T-helper 17 cell (primary cell): ENCODE results near the gene SATB1. TPM values are rescaled to one million over a fixed set of nuclear protein-coding genes. Genes with fewer than 3 reads are reported as not detected.
A peak's percentile ranks its signal among the peaks of the same experiment; 100 is the strongest.
"Not testable (repeated sequence)": the region's sequence is repeated elsewhere in the genome, so short reads cannot be mapped to it uniquely, and the experiment has no call there.

ENCODE experiments used
- ATAC-seq: fragments of 150-1000 bp; cut with Tn5 transposase; 2 replicates; pipeline ENCODE4 v1.10.0; 2021; ENCODE audit warnings: mild to moderate bottlenecking, moderate library complexity
- DNase-seq, 3 donors: peaks; one replicate each; pipeline versions ENCODE4 v3.0.0 to v3.0.0-alpha.2; 2020 to 2021
- H3K9me3 ChIP-seq: one replicate; pipeline ENCODE4 v1.7.0; 2013; ENCODE audit warnings: low read length, mild to moderate bottlenecking; ENCODE audit not compliant: control insufficient read depth, poor library complexity, severe bottlenecking
- H3K27ac Mint-ChIP-seq: one replicate; pipeline ENCODE4 v1.8.0; 2022; ENCODE audit warnings: mild to moderate bottlenecking, moderate library complexity, mixed read lengths
- H3K27me3 Mint-ChIP-seq: one replicate; pipeline ENCODE4 v1.8.0; 2022; ENCODE audit warnings: mixed read lengths
- H3K36me3 Mint-ChIP-seq: one replicate; pipeline ENCODE4 v1.8.0; 2022; ENCODE audit warnings: low read depth, mixed read lengths
- H3K4me1 Mint-ChIP-seq: one replicate; pipeline ENCODE4 v1.8.0; 2022; ENCODE audit warnings: mild to moderate bottlenecking, mixed read lengths
- H3K4me3 Mint-ChIP-seq: one replicate; pipeline ENCODE4 v1.8.0; 2022; ENCODE audit warnings: mild to moderate bottlenecking, moderate library complexity, mixed read lengths
- total RNA-seq, 4 donors: library from RNA in 2 of 4; stranded (reverse) in 2 of 4; gene quantifications; one replicate each; pipeline ENCODE4 v1.2.3 and lab custom pipeline; 2022 to 2026

The SATB1 gene
- total RNA-seq (100 to 1,000 TPM; 208 TPM), total RNA-seq (lab: John Stamatoyannopoulos, UW) (112 to 147 reads per million in 2 donors)

- H3K36me3 Mint-ChIP-seq: peaks cover 5% of the 10 kb centered on the region
- DNase-seq: peak; percentile 48 to 56 (median 53)
- no peaks in the 10 kb centered on the region for H3K9me3 ChIP-seq
- H3K27me3 Mint-ChIP-seq: no peaks in the 10 kb centered on the region
- peak within 1 kb of the TSS; percentile 98 for H3K27ac Mint-ChIP-seq
- peak; percentile 54 for ATAC-seq
- peak within 1 kb of the TSS; percentile 97 for H3K4me3 Mint-ChIP-seq
- H3K4me1 Mint-ChIP-seq: peaks cover 51% of the 10 kb centered on the region
Observed at GRCh38 chr3:18424729-18425640, at the start of gene SATB1. TSS of gene SATB1 (minus strand) at chr3:18425339. CDS start at chr3:18420967, 4,372 bp downstream.

GRCh38 chr3:18474202-18474601, 49.1 kb upstream of the SATB1 start:
- Mint-ChIP-seq H3K27ac (no peak overlapping the region), H3K4me1 (no peaks in the 10 kb centered on the region), H3K27me3 (no peaks in the 10 kb centered on the region), H3K36me3 (peaks cover 4% of the 10 kb centered on the region), H3K4me3 (no peak overlapping the region)
- ATAC-seq: no peak
- no peaks in the 10 kb centered on the region for H3K9me3 ChIP-seq
- DNase-seq: no peak

- ATAC-seq (no peak), DNase-seq (no peak)
- Mint-ChIP-seq H3K4me3 (no peak overlapping the region), H3K27me3 (no peaks in the 10 kb centered on the region), H3K27ac (no peak overlapping the region), H3K36me3 (peaks cover 14% of the 10 kb centered on the region), H3K4me1 (no peaks in the 10 kb centered on the region)
- no peaks in the 10 kb centered on the region for H3K9me3 ChIP-seq
Observed at GRCh38 chr3:18469775-18470174, 44.6 kb upstream of the SATB1 start.

- Mint-ChIP-seq H3K36me3 (peaks cover 14% of the 10 kb centered on the region), H3K4me3 (no peak overlapping the region), H3K27ac (no peak overlapping the region), H3K27me3 (no peaks in the 10 kb centered on the region), H3K4me1 (no peaks in the 10 kb centered on the region)
- H3K9me3 ChIP-seq: no peaks in the 10 kb centered on the region
- DNase-seq (no peak), ATAC-seq (no peak)
Observed at GRCh38 chr3:18466136-18466535, 41.0 kb upstream of the SATB1 start.

DNA sequence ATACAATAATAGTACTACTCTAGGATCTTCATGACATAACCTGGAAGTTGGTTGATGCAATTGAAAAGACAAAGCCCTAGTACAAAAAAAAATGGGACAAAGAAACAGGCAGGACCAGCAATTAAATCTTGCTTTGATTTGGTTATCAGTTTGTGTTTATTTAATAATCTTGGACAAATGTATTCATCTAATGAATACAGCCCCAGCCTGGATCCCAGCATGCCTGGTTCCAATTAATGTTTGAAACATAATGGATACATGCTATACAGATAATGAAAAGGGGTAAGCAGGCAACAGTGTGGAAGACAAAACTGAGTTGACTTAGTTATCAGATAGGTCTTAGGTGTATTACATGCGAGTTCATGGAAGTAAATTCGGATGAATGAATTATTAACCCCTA, 29.6 kb upstream of the SATB1 start:
- Mint-ChIP-seq H3K4me1 (peaks cover 17% of the 10 kb centered on the region), H3K36me3 (no peaks in the 10 kb centered on the region), H3K27ac (no peak overlapping the region), H3K4me3 (no peak overlapping the region), H3K27me3 (no peaks in the 10 kb centered on the region)
- ATAC-seq (no peak), DNase-seq (no peak)
- no peaks in the 10 kb centered on the region for H3K9me3 ChIP-seq

DNA sequence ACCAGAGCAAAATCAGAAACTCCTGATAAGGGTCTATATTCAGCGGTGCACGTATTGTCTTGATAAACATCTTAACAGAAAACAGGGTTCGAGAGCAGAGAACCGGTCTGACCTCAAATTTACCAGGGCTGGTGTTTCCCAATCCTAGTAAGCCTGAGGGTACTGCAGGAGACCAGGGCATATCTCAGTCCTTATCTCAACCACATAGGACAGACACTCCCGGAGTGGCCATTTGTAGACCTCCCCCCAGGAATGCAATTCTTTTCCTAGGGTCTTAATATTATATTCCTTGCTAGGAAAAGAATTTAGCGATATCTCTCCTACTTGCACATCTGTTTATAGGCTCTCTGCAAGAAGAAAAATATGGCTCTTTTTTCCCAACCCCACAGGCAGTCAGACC, 24.5 kb upstream of the SATB1 start:
- peaks cover 16% of the 10 kb centered on the region for H3K4me1 Mint-ChIP-seq
- not testable (repeated sequence) for H3K27me3 Mint-ChIP-seq, H3K9me3 ChIP-seq, H3K27ac Mint-ChIP-seq, H3K36me3 Mint-ChIP-seq, ATAC-seq, H3K4me3 Mint-ChIP-seq, DNase-seq

DNA sequence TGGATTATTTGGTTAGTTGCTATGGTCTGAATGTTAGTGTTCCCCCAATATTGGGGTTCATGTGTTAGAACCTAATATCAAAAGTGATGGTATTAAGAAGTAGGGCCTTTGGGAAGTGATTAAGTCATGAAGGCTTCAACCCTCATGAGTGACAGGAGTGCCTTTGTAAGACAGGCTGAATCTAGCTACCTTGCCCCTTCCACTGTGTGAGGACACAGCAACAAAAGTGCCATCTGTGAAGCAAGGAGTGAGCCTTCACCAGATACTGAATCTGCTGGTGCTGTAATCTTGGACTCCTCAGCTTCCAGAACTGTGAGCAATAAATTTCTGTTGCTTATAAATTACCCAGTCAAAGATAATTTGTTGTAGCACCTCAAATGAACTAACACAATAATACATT, 22.6 kb upstream of the SATB1 start:
- H3K27ac Mint-ChIP-seq: no peak overlapping the region
- peaks cover 4% of the 10 kb centered on the region for H3K36me3 Mint-ChIP-seq
- no peak overlapping the region for H3K4me3 Mint-ChIP-seq
- no peak for DNase-seq
- peaks cover 16% of the 10 kb centered on the region for H3K4me1 Mint-ChIP-seq
- no peak for ATAC-seq
- H3K27me3 Mint-ChIP-seq: no peaks in the 10 kb centered on the region
- H3K9me3 ChIP-seq: peaks cover 7% of the 10 kb centered on the region

- no peak for DNase-seq
Observed at GRCh38 chr3:18446149-18446825, 21.1 kb upstream of the SATB1 start.

GRCh38 chr3:18445401-18446148, 20.4 kb upstream of the SATB1 start:
- Mint-ChIP-seq H3K4me1 (peaks cover 15% of the 10 kb centered on the region), H3K27ac (peak overlapping the region; percentile 95), H3K27me3 (no peaks in the 10 kb centered on the region), H3K36me3 (peaks cover 4% of the 10 kb centered on the region), H3K4me3 (peak overlapping the region; percentile 96)
- peaks cover 7% of the 10 kb centered on the region for H3K9me3 ChIP-seq
- ATAC-seq (peak; percentile 80), DNase-seq (peak; percentile 42 to 63 (median 51))

More at GRCh38 chr3:18446149-18446825, 21.1 kb upstream of the SATB1 start:
- no peak for ATAC-seq
- H3K9me3 ChIP-seq: peaks cover 7% of the 10 kb centered on the region
- Mint-ChIP-seq H3K36me3 (peaks cover 4% of the 10 kb centered on the region), H3K4me3 (peak overlapping the region; percentile 96), H3K27ac (peak overlapping the region; percentile 95), H3K27me3 (no peaks in the 10 kb centered on the region), H3K4me1 (peaks cover 15% of the 10 kb centered on the region)

DNA sequence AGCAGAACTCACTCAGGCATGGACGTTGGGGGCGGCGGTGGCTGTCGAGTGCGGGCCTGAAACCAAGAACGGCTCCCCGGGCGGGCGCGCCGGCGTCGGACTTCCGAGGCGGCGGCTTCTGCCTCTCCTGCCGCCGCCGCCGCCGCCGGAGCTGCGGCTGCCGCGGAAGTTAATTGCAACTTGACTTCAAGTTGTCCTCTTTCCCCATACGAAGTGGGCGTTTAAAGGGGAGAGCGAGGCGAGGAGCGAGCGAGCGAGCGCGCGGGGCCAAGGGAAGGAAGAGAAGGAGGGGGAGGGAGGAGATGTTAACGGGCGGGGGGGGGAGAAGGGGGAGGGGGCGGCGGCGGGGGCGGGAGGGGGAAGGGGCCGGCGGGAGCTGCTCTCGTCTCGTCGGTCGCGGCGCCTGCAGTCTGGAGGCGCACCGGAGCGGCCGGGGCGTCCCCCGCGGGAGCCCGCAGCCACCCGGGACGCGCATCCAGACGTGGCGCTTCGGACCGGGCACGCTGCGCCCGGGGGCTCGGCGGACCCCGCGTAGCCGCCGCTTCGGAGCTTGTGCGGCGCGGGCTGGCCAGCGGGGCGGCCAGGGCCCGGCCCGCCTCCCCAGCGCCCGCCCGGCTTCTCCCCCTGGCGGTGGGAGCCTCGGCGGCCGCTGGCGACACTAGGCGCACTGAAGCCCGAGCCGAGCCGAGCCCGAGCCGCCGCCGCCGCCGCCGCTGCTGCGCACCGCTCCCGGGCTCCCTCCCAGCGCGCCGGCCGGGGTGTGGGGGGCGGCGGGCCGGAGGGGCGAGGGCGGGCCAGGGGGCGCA, 19.7 kb upstream of the SATB1 start:
- peaks cover 7% of the 10 kb centered on the region for H3K9me3 ChIP-seq
- peaks cover 4% of the 10 kb centered on the region for H3K36me3 Mint-ChIP-seq
- DNase-seq: peak; percentile 64 to 71 (median 64)
- no peaks in the 10 kb centered on the region for H3K27me3 Mint-ChIP-seq
- H3K27ac Mint-ChIP-seq: peak overlapping the region; percentile 95
- peaks cover 21% of the 10 kb centered on the region for H3K4me1 Mint-ChIP-seq
- H3K4me3 Mint-ChIP-seq: peak overlapping the region; percentile 93
- ATAC-seq: peak; percentile 80

DNA sequence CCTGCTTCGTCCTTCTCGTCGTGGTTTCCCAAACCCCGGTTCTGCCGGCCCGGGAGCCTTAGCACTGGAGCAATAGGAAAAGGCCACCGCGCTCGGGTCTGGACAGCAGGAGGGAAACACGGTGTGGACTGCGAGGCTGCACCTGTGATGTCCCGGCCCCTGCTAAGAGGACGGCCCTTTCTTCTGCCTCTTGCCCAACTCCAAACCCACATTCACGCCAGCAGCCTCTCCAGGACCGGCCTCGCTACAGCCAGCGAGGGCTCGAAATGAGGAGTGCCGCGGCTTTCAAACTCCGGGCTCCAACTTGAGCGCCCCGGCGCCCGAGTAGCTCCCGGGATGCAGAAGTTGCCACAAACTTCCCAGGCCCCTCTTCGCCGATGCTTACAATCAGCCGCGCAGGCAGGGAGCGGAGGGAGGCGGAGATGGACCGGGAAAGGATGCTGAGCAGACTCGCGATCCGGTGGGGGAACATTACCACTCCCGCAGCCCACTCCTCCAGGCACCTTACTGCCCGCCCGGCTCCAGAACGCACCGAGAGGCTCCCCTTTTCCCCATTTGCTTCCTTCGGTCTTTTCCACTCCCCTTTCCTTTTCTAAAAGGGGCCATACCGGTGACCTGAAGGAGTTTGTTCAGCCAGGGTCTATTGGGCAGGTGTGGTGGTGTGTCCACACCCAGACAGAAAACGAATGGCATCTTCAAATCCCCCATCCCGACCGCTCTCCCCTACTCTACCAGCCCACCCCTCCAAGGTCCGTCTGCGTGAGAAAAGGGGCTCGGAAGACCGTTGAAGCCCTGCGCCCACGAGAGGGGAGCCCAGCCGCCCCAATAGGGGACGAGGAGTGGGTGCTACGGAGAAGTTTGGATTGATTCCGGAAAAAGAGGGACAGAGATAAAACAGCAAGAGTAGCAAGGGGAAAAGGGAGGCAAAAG, 18.8 kb upstream of the SATB1 start:
- no peak for ATAC-seq
- peaks cover 4% of the 10 kb centered on the region for H3K9me3 ChIP-seq
- peak in 1 of 3 donors; percentile 11 for DNase-seq
- no peaks in the 10 kb centered on the region for H3K27me3 Mint-ChIP-seq
- H3K36me3 Mint-ChIP-seq: peaks cover 4% of the 10 kb centered on the region
- peak overlapping the region; percentile 95 for H3K27ac Mint-ChIP-seq
- peaks cover 25% of the 10 kb centered on the region for H3K4me1 Mint-ChIP-seq
- H3K4me3 Mint-ChIP-seq: peak overlapping the region; percentile 93
